ENCODE results near the gene ASTN2. TPM values are rescaled to one million over a fixed set of nuclear protein-coding genes. Genes with fewer than 3 reads are reported as not detected.

Gene ASTN2
- total RNA-seq, 1 donor from 2014 or later = 29.0 TPM

DNA sequence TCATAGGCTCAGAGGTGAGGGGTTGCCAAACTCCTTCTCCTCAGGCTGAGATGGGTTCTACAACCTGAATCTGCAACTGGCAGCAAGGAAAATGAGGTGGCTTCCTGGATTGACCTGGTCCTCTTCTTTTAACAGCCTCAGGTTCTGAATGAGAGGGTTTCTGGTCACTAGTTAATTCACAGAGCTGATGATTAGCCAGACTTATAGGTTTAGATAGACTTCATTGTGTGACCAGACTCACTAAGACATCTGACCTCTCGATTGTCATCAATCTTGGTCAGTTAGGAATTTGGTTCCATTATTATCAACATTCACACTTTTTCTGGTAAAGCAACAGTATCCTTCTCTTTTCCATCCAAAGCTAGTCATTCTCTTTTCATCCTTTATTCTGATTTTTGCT is 1003.4 kb downstream of the ASTN2 start:
- Mint-ChIP-seq H3K36me3 (ENCODE audit: insufficient read depth) (no peaks in the 10 kb centered on the region), H3K9me3 (ENCODE audit: low read depth) (no peaks in the 10 kb centered on the region), H3K4me3 (ENCODE audit: low read depth) (no peak overlapping the region), H3K27me3 (no peaks in the 10 kb centered on the region), H3K4me1 (ENCODE audit: low read depth) (peaks cover 11% of the 10 kb centered on the region), H3K27ac (no peak overlapping the region)
- no peak for DNase-seq (ENCODE audit: low spot score, unreplicated experiment)
- TF ChIP-seq CTCF (IDR thresholded peaks at IDR 0.05; ENCODE audit: unreplicated experiment) = no peak

DNA sequence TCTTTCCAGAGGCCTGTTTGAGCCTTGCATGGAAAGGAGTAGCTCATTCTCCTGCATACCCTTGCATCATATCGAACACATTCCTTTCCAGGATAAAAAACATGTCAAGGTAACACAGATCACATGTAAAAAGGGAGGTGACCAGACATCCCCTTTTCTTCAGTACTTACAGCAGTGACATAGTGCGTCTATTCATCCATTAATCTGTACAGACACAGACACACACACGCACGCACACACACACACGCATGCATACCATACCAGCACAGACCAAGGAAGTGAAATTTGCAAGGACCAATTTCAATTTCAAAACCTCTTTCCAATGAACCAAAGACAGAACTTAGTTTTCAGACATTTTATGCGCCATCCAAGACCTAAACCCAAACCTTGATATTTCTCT is 1005.2 kb downstream of the ASTN2 start:
- Mint-ChIP-seq H3K27ac (no peak overlapping the region), H3K27me3 (no peaks in the 10 kb centered on the region), H3K4me1 (ENCODE audit: low read depth) (peaks cover 11% of the 10 kb centered on the region), H3K36me3 (ENCODE audit: insufficient read depth) (no peaks in the 10 kb centered on the region), H3K9me3 (ENCODE audit: low read depth) (no peaks in the 10 kb centered on the region), H3K4me3 (ENCODE audit: low read depth) (no peak overlapping the region)
- DNase-seq (ENCODE audit: low spot score, unreplicated experiment) = no peak
- no peak for TF ChIP-seq CTCF (IDR thresholded peaks at IDR 0.05; ENCODE audit: unreplicated experiment)

GRCh38 chr9:116409129-116409528 is 1005.7 kb downstream of the ASTN2 start:
- H3K4me3 Mint-ChIP-seq (ENCODE audit: low read depth) = no peak overlapping the region
- no peaks in the 10 kb centered on the region for H3K27me3 Mint-ChIP-seq
- DNase-seq (ENCODE audit: low spot score, unreplicated experiment) = no peak
- no peak for TF ChIP-seq CTCF (IDR thresholded peaks at IDR 0.05; ENCODE audit: unreplicated experiment)
- no peak overlapping the region for H3K27ac Mint-ChIP-seq
- H3K36me3 Mint-ChIP-seq (ENCODE audit: insufficient read depth) = no peaks in the 10 kb centered on the region
- no peaks in the 10 kb centered on the region for H3K9me3 Mint-ChIP-seq (ENCODE audit: low read depth)
- peaks cover 11% of the 10 kb centered on the region for H3K4me1 Mint-ChIP-seq (ENCODE audit: low read depth)

- Mint-ChIP-seq H3K9me3 (ENCODE audit: low read depth) (no peaks in the 10 kb centered on the region), H3K27ac (no peak overlapping the region), H3K27me3 (no peaks in the 10 kb centered on the region), H3K4me1 (ENCODE audit: low read depth) (peaks cover 4% of the 10 kb centered on the region), H3K36me3 (ENCODE audit: insufficient read depth) (no peaks in the 10 kb centered on the region), H3K4me3 (ENCODE audit: low read depth) (no peak overlapping the region)
- no peak for TF ChIP-seq CTCF (IDR thresholded peaks at IDR 0.05; ENCODE audit: unreplicated experiment)
- no peak for DNase-seq (ENCODE audit: low spot score, unreplicated experiment)
Measured at GRCh38 chr9:116406469-116406868, 1008.4 kb downstream of the ASTN2 start.

DNA sequence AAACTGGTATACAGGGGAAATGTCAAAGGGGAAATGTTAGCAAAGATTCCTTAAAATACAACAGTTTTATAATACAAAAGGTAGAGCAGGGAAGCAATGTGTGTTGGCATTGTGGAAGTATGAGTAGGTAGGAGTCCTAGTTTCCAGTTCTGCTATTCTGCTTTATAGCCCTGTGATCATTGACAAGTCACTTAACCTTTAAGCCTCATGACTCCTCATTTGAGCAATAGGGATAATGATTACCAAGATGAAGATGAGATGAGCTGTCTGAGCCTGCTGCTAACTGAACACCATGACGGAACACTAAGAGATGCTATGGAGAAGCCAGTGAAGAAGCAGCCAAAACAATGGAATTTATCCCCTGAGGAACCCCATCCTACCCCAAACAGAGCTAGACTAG is 1009.5 kb downstream of the ASTN2 start:
- Mint-ChIP-seq H3K9me3 (ENCODE audit: low read depth) (no peaks in the 10 kb centered on the region), H3K4me3 (ENCODE audit: low read depth) (no peak overlapping the region), H3K27ac (no peak overlapping the region), H3K4me1 (ENCODE audit: low read depth) (no peaks in the 10 kb centered on the region), H3K36me3 (ENCODE audit: insufficient read depth) (no peaks in the 10 kb centered on the region), H3K27me3 (no peaks in the 10 kb centered on the region)
- no peak for TF ChIP-seq CTCF (IDR thresholded peaks at IDR 0.05; ENCODE audit: unreplicated experiment)
- DNase-seq (ENCODE audit: low spot score, unreplicated experiment) = no peak

All from progenitor cell of endocrine pancreas (in vitro differentiated cells).